Measurements from ENCODE around the gene THSD8. TPM values are rescaled to one million over a fixed set of nuclear protein-coding genes. Genes with fewer than 3 reads are reported as not detected.
A peak's percentile ranks its signal among the peaks of the same experiment; 100 is the strongest.

Gene THSD8
- 10 to 100 TPM; 27.9 to 29.8 TPM for total RNA-seq

- peaks cover 28% of the 10 kb centered on the region for H3K4me1 Mint-ChIP-seq
- peak within 1 kb of the TSS; percentile 84 for H3K27ac Mint-ChIP-seq
- H3K4me3 Mint-ChIP-seq, result peak within 1 kb of the TSS; percentile 81
- peaks cover 5% of the 10 kb centered on the region for H3K36me3 Mint-ChIP-seq
- DNase-seq, result peak; percentile 81
- H3K9me3 Mint-ChIP-seq (ENCODE audit: low read depth), result no peaks in the 10 kb centered on the region
- ATAC-seq, result peak; percentile 65
- no peaks in the 10 kb centered on the region for H3K27me3 Mint-ChIP-seq
- CTCF ChIA-PET, result interaction anchor here (1.0 to 18.0 kb wide), 5 partner anchors 17 to 85 kb away, joined by 3 to 1017 read pairs (median 3); partner anchors contain the start of gene HOOK2
Observed at GRCh38 chr19:12801466-12802266, at the start of gene THSD8, which contains the start of gene PRDX2. Gene THSD8, plus strand, starts transcription at chr19:12802069. Its CDS starts 3 bp downstream, at chr19:12802072. Gene PRDX2, minus strand, starts transcription at chr19:12801800. Its CDS starts 539 bp downstream, at chr19:12801261.

GRCh38 chr19:12754465-12755196 lies 47.2 kb upstream of the THSD8 start:
- DNase-seq (no peak), ATAC-seq (no peak)
- H3K4me1 Mint-ChIP-seq, result peaks cover 5% of the 10 kb centered on the region
- peaks cover 26% of the 10 kb centered on the region for H3K27me3 Mint-ChIP-seq
- H3K27ac Mint-ChIP-seq, result no peak overlapping the region
- H3K4me3 Mint-ChIP-seq, result no peak overlapping the region
- CTCF ChIA-PET, result interaction anchor here (0.9 to 30.0 kb wide), 8 partner anchors 14 to 191 kb away, joined by 3 to 1017 read pairs (median 63); partner anchors contain the start of genes JUNB, PRDX2, RNASEH2A and THSD8
- H3K9me3 Mint-ChIP-seq (ENCODE audit: low read depth), result no peaks in the 10 kb centered on the region
- no peaks in the 10 kb centered on the region for H3K36me3 Mint-ChIP-seq

- no peak overlapping the region for H3K4me3 Mint-ChIP-seq
- H3K36me3 Mint-ChIP-seq, result no peaks in the 10 kb centered on the region
- H3K4me1 Mint-ChIP-seq, result peaks cover 5% of the 10 kb centered on the region
- no peak for ATAC-seq
- DNase-seq, result no peak
- peaks cover 18% of the 10 kb centered on the region for H3K27me3 Mint-ChIP-seq
- CTCF ChIA-PET, result interaction anchor here (0.6 to 30.0 kb wide), 10 partner anchors 10 to 158 kb away, joined by 3 to 1017 read pairs (median 27); partner anchors contain the start of genes GET3, JUNB, PRDX2 and RNASEH2A
- H3K27ac Mint-ChIP-seq, result no peak overlapping the region
- no peaks in the 10 kb centered on the region for H3K9me3 Mint-ChIP-seq (ENCODE audit: low read depth)
Observed at GRCh38 chr19:12756150-12756883, 45.6 kb upstream of the THSD8 start.

- H3K27ac Mint-ChIP-seq, result no peak overlapping the region
- no peaks in the 10 kb centered on the region for H3K9me3 Mint-ChIP-seq (ENCODE audit: low read depth)
- CTCF ChIA-PET, result interaction anchor here (0.6 to 30.0 kb wide), 38 partner anchors 8 to 186 kb away, joined by 3 to 1017 read pairs (median 4); partner anchors contain the start of genes DNASE2, FBXW9, GET3 and HOOK2
- H3K36me3 Mint-ChIP-seq, result no peaks in the 10 kb centered on the region
- H3K4me3 Mint-ChIP-seq, result peak overlapping the region; percentile 23
- DNase-seq, result peak; percentile 70
- H3K27me3 Mint-ChIP-seq, result peaks cover 15% of the 10 kb centered on the region
- peaks cover 5% of the 10 kb centered on the region for H3K4me1 Mint-ChIP-seq
- ATAC-seq, result peak; percentile 80
Observed at GRCh38 chr19:12757544-12758274, 44.2 kb upstream of the THSD8 start.

- no peak overlapping the region for H3K4me3 Mint-ChIP-seq
- ATAC-seq, result no peak
- peaks cover 5% of the 10 kb centered on the region for H3K4me1 Mint-ChIP-seq
- DNase-seq, result no peak
- no peaks in the 10 kb centered on the region for H3K9me3 Mint-ChIP-seq (ENCODE audit: low read depth)
- peaks cover 15% of the 10 kb centered on the region for H3K27me3 Mint-ChIP-seq
- H3K27ac Mint-ChIP-seq, result no peak overlapping the region
- no peaks in the 10 kb centered on the region for H3K36me3 Mint-ChIP-seq
- CTCF ChIA-PET, result interaction anchor here (0.7 to 30.0 kb wide), 26 partner anchors 8 to 196 kb away, joined by 3 to 1017 read pairs (median 8); partner anchors contain the start of genes BEST2, DHPS, DNASE2 and GET3
Observed at GRCh38 chr19:12759686-12760085, 42.2 kb upstream of the THSD8 start.

GRCh38 chr19:12763100-12763499 lies 38.8 kb upstream of the THSD8 start:
- ATAC-seq (no peak), DNase-seq (no peak)
- CTCF ChIA-PET, result interaction anchor here (1.2 to 30.0 kb wide), 7 partner anchors 7 to 202 kb away, joined by 4 to 1017 read pairs (median 56); partner anchors contain the start of genes BEST2, HOOK2, JUNB and PRDX2
- Mint-ChIP-seq H3K9me3 (ENCODE audit: low read depth) (no peaks in the 10 kb centered on the region), H3K4me1 (peaks cover 6% of the 10 kb centered on the region), H3K36me3 (no peaks in the 10 kb centered on the region), H3K27me3 (peaks cover 8% of the 10 kb centered on the region), H3K4me3 (no peak overlapping the region), H3K27ac (no peak overlapping the region)

GRCh38 chr19:12764698-12765097 lies 37.2 kb upstream of the THSD8 start:
- Mint-ChIP-seq H3K27me3 (no peaks in the 10 kb centered on the region), H3K4me3 (no peak overlapping the region), H3K9me3 (ENCODE audit: low read depth) (no peaks in the 10 kb centered on the region), H3K36me3 (no peaks in the 10 kb centered on the region), H3K27ac (no peak overlapping the region), H3K4me1 (peaks cover 9% of the 10 kb centered on the region)
- CTCF ChIA-PET, result interaction anchor here (0.7 to 30.0 kb wide), 15 partner anchors 8 to 211 kb away, joined by 3 to 1017 read pairs (median 10); partner anchors contain the start of genes BEST2, GET3, HOOK2 and JUNB
- ATAC-seq (no peak), DNase-seq (no peak)

- peak; percentile 87 for ATAC-seq
- Mint-ChIP-seq H3K4me1 (peaks cover 9% of the 10 kb centered on the region), H3K27me3 (no peaks in the 10 kb centered on the region), H3K36me3 (no peaks in the 10 kb centered on the region), H3K4me3 (peak overlapping the region; percentile 24), H3K9me3 (ENCODE audit: low read depth) (no peaks in the 10 kb centered on the region), H3K27ac (no peak overlapping the region)
- peak; percentile 87 for DNase-seq
- CTCF ChIA-PET, result interaction anchor here (0.6 to 30.0 kb wide), 38 partner anchors 8 to 215 kb away, joined by 3 to 1017 read pairs (median 5); partner anchors contain the start of genes BEST2, DHPS, GET3 and HOOK2
Observed at GRCh38 chr19:12766051-12766521, 35.8 kb upstream of the THSD8 start.

GRCh38 chr19:12767150-12767549 lies 34.7 kb upstream of the THSD8 start:
- no peak for ATAC-seq
- Mint-ChIP-seq H3K27me3 (no peaks in the 10 kb centered on the region), H3K9me3 (ENCODE audit: low read depth) (no peaks in the 10 kb centered on the region), H3K27ac (no peak overlapping the region), H3K36me3 (no peaks in the 10 kb centered on the region), H3K4me1 (peaks cover 11% of the 10 kb centered on the region), H3K4me3 (no peak overlapping the region)
- CTCF ChIA-PET, result interaction anchor here (1.0 to 30.0 kb wide), 13 partner anchors 10 to 215 kb away, joined by 3 to 1017 read pairs (median 14); partner anchors contain the start of genes BEST2, DHPS, HOOK2 and JUNB
- no peak for DNase-seq

GRCh38 chr19:12767666-12768065 lies 34.2 kb upstream of the THSD8 start:
- Mint-ChIP-seq H3K4me1 (peaks cover 12% of the 10 kb centered on the region), H3K36me3 (no peaks in the 10 kb centered on the region), H3K27me3 (no peaks in the 10 kb centered on the region), H3K9me3 (ENCODE audit: low read depth) (no peaks in the 10 kb centered on the region), H3K4me3 (no peak overlapping the region), H3K27ac (no peak overlapping the region)
- DNase-seq (no peak), ATAC-seq (no peak)
- CTCF ChIA-PET, result interaction anchor here (1.5 to 30.0 kb wide), 10 partner anchors 10 to 215 kb away, joined by 5 to 1017 read pairs (median 15); partner anchors contain the start of genes BEST2, DHPS, HOOK2 and JUNB

GRCh38 chr19:12769689-12770088 lies 32.2 kb upstream of the THSD8 start:
- no peaks in the 10 kb centered on the region for H3K36me3 Mint-ChIP-seq
- no peak overlapping the region for H3K4me3 Mint-ChIP-seq
- no peaks in the 10 kb centered on the region for H3K27me3 Mint-ChIP-seq
- H3K9me3 Mint-ChIP-seq (ENCODE audit: low read depth), result no peaks in the 10 kb centered on the region
- CTCF ChIA-PET, result interaction anchor here (1.2 to 30.0 kb wide), 6 partner anchors 9 to 196 kb away, joined by 3 to 1017 read pairs (median 68); partner anchors contain the start of genes BEST2, JUNB, PRDX2 and RNASEH2A
- peaks cover 12% of the 10 kb centered on the region for H3K4me1 Mint-ChIP-seq
- ATAC-seq (peak; percentile 73), DNase-seq (peak; percentile 69)
- H3K27ac Mint-ChIP-seq, result no peak overlapping the region
